ENCODE measurements around the gene UCK1.

- TF ChIP-seq EP300 (IDR thresholded peaks at IDR 0.05; ENCODE audit: borderline replicate concordance in 1 of 2, control insufficient read depth in 1 of 2, low read depth in 2 of 2, low read length in 2 of 2) (no peak), CTCF (IDR thresholded peaks at IDR 0.05 in 2 of 3, conservative IDR thresholded peaks at IDR 0.05 in 1 of 3; ENCODE audit: control insufficient read depth in 2 of 3, extremely low read depth in 1 of 3, insufficient read depth in 1 of 3, low read depth in 3 of 3, low read length in 3 of 3) (peak; percentile 36 to 72 (median 56)), ATF3 (IDR thresholded peaks at IDR 0.05; ENCODE audit: borderline replicate concordance, extremely low read depth, low read depth, low read length) (no peak), ZNF24 (IDR thresholded peaks at IDR 0.05) (no peak)
Observed at GRCh38 chr9:131478421-131478868, 52.6 kb downstream of the UCK1 start.
